Pancreas (tissue), 10 donors: ENCODE data around the gene A1BG. TPM values are rescaled to one million over a fixed set of nuclear protein-coding genes. Genes with fewer than 3 reads are reported as not detected.

ENCODE experiments used
- ATAC-seq, 4 donors: fragments of 200-7000 bp; cut with Tn5 transposase; one replicate each; pipeline versions ENCODE4 v1.8.0 to v1.9.1; 2020; ENCODE audit warnings: mild to moderate bottlenecking in 4 of 4, moderate library complexity in 4 of 4
- DNase-seq, 6 donors: peaks; one replicate each; pipeline ENCODE4 v3.0.0-alpha.2; 2020
- FAIRE-seq: peaks from 2 replicates; lab custom pipeline; 2012; peaks lifted over from hg19 to GRCh38; lab: Jason Lieb, UNC
- H3K27ac ChIP-seq, 4 donors: fragments of 200-600 bp; sonication (generic); 1 replicate in 3 of 4; 2 replicates in 1 of 4; pipeline versions ENCODE4 v1.5.0 to v1.8.0; 2020
- H3K27me3 ChIP-seq, 4 donors: fragments of 200-600 bp; one replicate each; pipeline ENCODE4 v1.8.0; 2021
- H3K36me3 ChIP-seq, 3 donors: fragments of 200-600 bp; sonication (generic) in 1 of 3; one replicate each; pipeline versions ENCODE4 v1.5.0 to v1.8.0; 2020 to 2021
- H3K4me1 ChIP-seq, 3 donors: fragments of 200-600 bp; one replicate each; pipeline ENCODE4 v1.8.0; 2021
- H3K4me3 ChIP-seq, 4 donors: fragments of 200-600 bp; sonication (generic) in 2 of 4; one replicate each; pipeline versions ENCODE4 v1.5.0 to v1.8.0; 2020 to 2021
- H3K9me3 ChIP-seq, 4 donors: fragments of 200-600 bp; one replicate each; pipeline ENCODE4 v1.8.0; 2021
- WGBS, 2 donors: extraction: QIAGEN DNeasy Blood & Tissue Kit; methylation state at CpG; one replicate each; pipeline ENCODE4 v1.1.7; 2013; 5-methylcytosine and 5-hydroxymethylcytosine counted together
- intact Hi-C, 3 donors: fragments of 100-400 bp; cut with DNase I; formaldehyde crosslinking; loops; one replicate each; pipeline versions ENCODE4 v1.11.1 to v1.14.2; 2022
- polyA plus RNA-seq, 2 donors: library from polyadenylated mRNA; stranded (reverse); fragments of 200-250 nt; gene quantifications; one replicate each; pipeline ENCODE4 v1.2.3, GENCODE V29; 2013
- total RNA-seq, 6 donors: library from RNA; stranded (reverse); fragmentation: NEBNext Ultra II Directional in 4 of 6; extraction: Animal tissue kit (Norgen Biotek cat#: 25700) in 4 of 6; gene quantifications; one replicate each; pipeline versions ENCODE4 v1.2.1 to v1.2.4, GENCODE V29; 2021 to 2023
- TF ChIP-seq, protein P1 (sequence below), 4 donors: fragments of 200-600 bp; sonication (generic) in 3 of 4; IDR thresholded peaks; one replicate each; pipeline versions ENCODE4 v1.5.0 to v1.8.0; 2021; ENCODE audit warnings: antibody characterized with exemption in 4 of 4
- donor health status: healthy with polysubstance abuse.
- donor health status: DM: no; HTN: no; CAD: no; lungs with moderate emphysema.
- donor health status: DM: no; HTN: no; CAD: no.
- donor health status: control.
- donor health status: control.
- donor health status: Bipolar disorder and iron deficiency.
- donor health status: DM: yes; HTN: yes; CAD: no.
- donor health status: DM: no; HTN: no; CAD: no.
- donor health status: DM: no; HTN: no; CAD: no.
- donor health status: DM: yes; HTN: yes; CAD: no.

Gene A1BG
- total and polyA plus RNA-seq, 8 donors = 3.3 to 49.0 (median 6.5) TPM

DNA sequence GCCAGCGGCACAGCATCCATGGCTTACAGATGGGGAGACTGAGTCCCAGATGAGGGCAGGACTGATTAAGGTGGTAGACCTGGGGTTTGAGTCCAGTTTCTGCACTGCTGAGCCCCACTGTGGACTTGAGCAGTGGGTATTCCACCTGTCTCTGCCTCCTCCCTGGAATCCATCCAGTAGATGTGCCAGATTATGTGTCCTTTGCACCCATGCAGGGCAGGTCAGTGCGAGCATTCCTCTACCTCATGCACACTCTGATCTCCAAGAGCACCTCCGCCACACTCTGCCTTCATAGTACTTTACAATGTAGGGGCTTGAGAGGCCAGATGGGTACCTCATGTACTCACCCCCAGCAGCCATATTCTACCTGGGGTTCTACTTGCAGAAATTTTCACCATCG lies 16.5 kb downstream of the A1BG start:
- intact Hi-C loops = no loop called here
- 95 to 98% methylated on average over 4 of the region's 4 CpGs for WGBS, 2 donors
- ATAC-seq (no peak), DNase-seq (no peak), FAIRE-seq (no peak)
- Histone ChIP-seq H3K4me1 (no peaks in the 10 kb centered on the region), H3K4me3 (no peak overlapping the region), H3K36me3 (peaks cover 0 to 7% (median 0%) of the 10 kb centered on the region in 3 donors), H3K27me3 (no peaks in the 10 kb centered on the region), H3K9me3 (no peaks in the 10 kb centered on the region), H3K27ac (no peak overlapping the region)
- TF ChIP-seq, protein P1, sequence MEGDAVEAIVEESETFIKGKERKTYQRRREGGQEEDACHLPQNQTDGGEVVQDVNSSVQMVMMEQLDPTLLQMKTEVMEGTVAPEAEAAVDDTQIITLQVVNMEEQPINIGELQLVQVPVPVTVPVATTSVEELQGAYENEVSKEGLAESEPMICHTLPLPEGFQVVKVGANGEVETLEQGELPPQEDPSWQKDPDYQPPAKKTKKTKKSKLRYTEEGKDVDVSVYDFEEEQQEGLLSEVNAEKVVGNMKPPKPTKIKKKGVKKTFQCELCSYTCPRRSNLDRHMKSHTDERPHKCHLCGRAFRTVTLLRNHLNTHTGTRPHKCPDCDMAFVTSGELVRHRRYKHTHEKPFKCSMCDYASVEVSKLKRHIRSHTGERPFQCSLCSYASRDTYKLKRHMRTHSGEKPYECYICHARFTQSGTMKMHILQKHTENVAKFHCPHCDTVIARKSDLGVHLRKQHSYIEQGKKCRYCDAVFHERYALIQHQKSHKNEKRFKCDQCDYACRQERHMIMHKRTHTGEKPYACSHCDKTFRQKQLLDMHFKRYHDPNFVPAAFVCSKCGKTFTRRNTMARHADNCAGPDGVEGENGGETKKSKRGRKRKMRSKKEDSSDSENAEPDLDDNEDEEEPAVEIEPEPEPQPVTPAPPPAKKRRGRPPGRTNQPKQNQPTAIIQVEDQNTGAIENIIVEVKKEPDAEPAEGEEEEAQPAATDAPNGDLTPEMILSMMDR (IDR thresholded peaks at IDR 0.05) = no peak

DNA sequence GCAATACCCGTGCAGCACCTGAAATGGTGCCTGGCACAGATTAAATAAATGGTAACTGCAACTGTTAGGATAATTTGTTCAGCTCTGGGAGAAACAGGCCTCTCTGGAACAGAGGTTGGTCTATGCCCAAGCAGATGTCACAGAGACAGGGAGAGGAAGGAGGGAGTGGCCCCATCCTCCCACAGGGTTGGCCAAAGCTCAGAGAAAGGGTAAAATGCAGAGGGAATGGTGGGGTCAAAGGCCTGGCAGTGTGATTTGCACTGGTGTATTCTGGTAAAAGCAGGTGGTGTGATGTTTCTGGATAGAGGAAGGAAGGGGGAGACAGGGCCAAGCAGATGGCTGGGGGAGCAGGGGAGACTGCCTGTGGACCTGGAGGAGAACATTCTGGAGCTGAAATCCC lies 17.1 kb downstream of the A1BG start:
- ATAC-seq (no peak), FAIRE-seq (no peak), DNase-seq (no peak)
- TF ChIP-seq, protein P1 (IDR thresholded peaks at IDR 0.05) = no peak
- Histone ChIP-seq H3K36me3 (peaks cover 0 to 7% (median 0%) of the 10 kb centered on the region in 3 donors), H3K9me3 (no peaks in the 10 kb centered on the region), H3K27me3 (no peaks in the 10 kb centered on the region), H3K4me1 (no peaks in the 10 kb centered on the region), H3K27ac (no peak overlapping the region), H3K4me3 (no peak overlapping the region)
- WGBS, 2 donors = 91 to 96% methylated on average over 1 of the region's 1 CpG
- intact Hi-C loops = no loop called here

DNA sequence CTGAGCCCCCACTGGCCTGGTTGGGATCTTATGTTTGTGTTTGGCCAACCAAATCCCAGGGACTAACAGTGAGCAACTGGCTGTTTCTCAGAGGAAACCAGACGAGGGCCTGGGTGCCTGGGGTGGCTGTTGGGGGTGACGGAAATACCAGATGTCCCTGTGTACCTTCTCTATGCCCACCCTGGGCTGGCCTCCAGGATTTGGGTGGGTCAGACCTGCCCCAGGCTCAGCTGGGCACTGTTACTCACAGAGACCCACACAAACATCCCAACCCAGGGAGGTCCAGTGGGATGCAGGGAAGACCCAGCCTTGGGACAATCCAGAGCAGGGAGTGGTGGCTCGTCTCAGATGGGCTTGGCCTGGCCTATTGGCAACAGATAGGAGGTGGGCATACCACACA lies 17.7 kb downstream of the A1BG start:
- WGBS, 2 donors = 77 to 82% methylated on average over 3 of the region's 3 CpGs
- Histone ChIP-seq H3K27ac (no peak overlapping the region), H3K4me3 (no peak overlapping the region), H3K27me3 (no peaks in the 10 kb centered on the region), H3K4me1 (no peaks in the 10 kb centered on the region), H3K36me3 (peaks cover 0 to 7% (median 0%) of the 10 kb centered on the region in 3 donors), H3K9me3 (no peaks in the 10 kb centered on the region)
- DNase-seq (no peak), FAIRE-seq (no peak), ATAC-seq (no peak)
- TF ChIP-seq, protein P1 (IDR thresholded peaks at IDR 0.05) = no peak
- intact Hi-C loops = no loop called here

DNA sequence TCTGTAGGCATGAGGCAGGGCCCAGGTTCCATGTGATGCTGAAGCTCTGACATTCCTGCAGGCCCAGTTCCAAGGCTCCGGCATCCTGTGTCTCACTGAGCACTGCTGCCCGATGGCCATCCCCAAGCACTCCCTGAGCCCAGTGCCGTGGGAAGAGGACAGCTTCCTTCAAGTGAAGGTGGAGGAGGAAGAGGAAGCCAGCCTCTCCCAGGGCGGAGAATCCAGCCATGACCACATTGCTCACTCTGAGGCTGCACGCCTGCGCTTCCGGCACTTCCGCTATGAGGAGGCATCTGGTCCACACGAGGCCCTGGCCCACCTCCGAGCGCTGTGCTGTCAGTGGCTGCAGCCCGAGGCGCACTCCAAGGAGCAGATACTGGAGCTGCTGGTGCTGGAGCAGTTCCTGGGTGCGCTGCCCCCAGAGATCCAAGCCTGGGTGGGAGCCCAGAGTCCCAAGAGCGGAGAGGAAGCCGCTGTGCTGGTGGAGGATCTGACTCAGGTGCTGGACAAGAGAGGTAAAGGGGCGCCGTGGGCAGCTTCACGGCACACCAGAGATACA lies 18.5 kb downstream of the A1BG start:
- peaks cover 0 to 7% (median 0%) of the 10 kb centered on the region in 3 donors for H3K36me3 ChIP-seq
- ATAC-seq = no peak
- intact Hi-C loops = no loop called here
- TF ChIP-seq, protein P1 (IDR thresholded peaks at IDR 0.05) = no peak
- no peaks in the 10 kb centered on the region for H3K9me3 ChIP-seq
- 94 to 97% methylated on average over 19 of the region's 19 CpGs for WGBS, 2 donors
- no peak overlapping the region for H3K27ac ChIP-seq
- FAIRE-seq = no peak
- no peaks in the 10 kb centered on the region for H3K27me3 ChIP-seq
- DNase-seq = peak in 1 of 6 donors; percentile 58
- H3K4me1 ChIP-seq = no peaks in the 10 kb centered on the region
- no peak overlapping the region for H3K4me3 ChIP-seq

DNA sequence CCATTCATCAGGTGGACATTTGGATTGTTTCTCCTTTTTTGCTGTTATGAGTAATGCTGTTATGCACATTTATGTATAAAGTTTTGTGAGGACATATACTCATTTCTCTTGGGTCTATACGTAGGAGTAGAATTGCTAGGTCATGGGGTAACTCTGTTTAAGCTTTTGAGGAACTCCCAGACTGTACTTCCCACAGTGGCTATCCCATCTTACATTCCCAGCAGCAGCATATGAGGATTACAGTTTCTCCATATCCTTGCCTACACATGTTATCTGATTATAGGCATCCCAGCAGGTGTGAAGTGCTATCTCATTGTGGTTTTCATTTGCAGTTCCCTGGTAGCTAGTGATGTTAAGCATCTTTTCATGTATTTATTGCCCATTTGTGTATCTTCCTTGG lies 20.6 kb downstream of the A1BG start:
- intact Hi-C loops = no loop called here
- DNase-seq = no peak
- no peak overlapping the region for H3K27ac ChIP-seq
- no peaks in the 10 kb centered on the region for H3K27me3 ChIP-seq
- no peak for FAIRE-seq
- H3K4me1 ChIP-seq = peaks cover 0 to 6% (median 5%) of the 10 kb centered on the region in 3 donors
- H3K9me3 ChIP-seq = no peaks in the 10 kb centered on the region
- no peak for ATAC-seq
- H3K36me3 ChIP-seq = no peaks in the 10 kb centered on the region
- 86 to 88% methylated on average over 1 of the region's 1 CpG for WGBS, 2 donors
- no peak overlapping the region for H3K4me3 ChIP-seq
- TF ChIP-seq, protein P1 (IDR thresholded peaks at IDR 0.05) = no peak
